GM19193 (cell line): ENCODE measurements around the gene TMEM38A.

Experiments
- POLR2A ChIP-seq: IDR thresholded peaks from 4 replicates; pipeline ENCODE4 v1.6.1; 2011; ENCODE audit not compliant: insufficient read depth, insufficient read length; ENCODE audit errors: extremely low read depth

TMEM38A gene

GRCh38 chr19:16660763-16661479 is at the start of gene TMEM38A:
Gene TMEM38A (plus strand): TSS chr19:16661139. CDS start chr19:16661218, 79 bp downstream.
- TF ChIP-seq POLR2A = peak; percentile 50

- TF ChIP-seq POLR2A = no peak
Observed at GRCh38 chr19:16612636-16613035, 48.3 kb upstream of the TMEM38A start.

DNA sequence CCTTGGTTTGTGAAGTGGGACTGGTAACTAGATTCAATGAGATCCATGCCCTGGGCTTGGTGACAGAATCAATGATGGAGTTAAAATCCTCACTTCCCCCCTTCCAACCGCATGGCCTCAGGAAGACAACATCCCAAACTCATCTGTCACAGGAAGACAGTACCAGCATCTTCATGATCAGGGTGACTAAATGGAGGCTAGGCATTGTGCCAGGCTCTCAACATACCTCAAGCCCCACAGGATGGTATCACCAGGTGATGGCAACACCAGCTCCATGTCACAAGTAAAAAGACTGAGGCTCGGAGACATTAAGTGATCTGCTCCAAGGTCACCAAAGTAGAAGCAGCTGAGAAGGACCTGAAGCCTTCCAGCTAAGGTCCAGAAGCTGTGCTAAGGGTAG is 47.1 kb upstream of the TMEM38A start:
- no peak for TF ChIP-seq POLR2A

GRCh38 chr19:16614941-16615340 is 46.0 kb upstream of the TMEM38A start:
- no peak for TF ChIP-seq POLR2A

DNA sequence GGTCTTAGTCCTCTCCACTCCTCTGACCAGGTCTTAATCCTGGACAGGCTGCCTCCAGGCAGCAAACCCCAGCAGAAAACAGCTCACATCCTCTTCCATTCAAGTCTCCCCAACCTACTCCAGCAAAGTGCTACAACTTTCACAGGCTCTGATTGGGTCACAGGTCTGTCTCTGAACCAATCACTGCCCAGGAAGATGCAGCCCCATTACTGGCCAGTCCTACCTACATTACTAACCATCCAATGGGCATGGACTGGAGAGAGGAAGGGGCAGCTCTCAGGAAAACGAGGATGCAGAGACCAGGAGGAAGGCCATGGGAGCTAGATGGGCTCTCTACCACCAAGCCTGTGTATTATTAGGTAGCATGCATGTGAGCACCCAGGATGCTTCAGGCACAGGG is 45.1 kb upstream of the TMEM38A start:
- no peak for TF ChIP-seq POLR2A

DNA sequence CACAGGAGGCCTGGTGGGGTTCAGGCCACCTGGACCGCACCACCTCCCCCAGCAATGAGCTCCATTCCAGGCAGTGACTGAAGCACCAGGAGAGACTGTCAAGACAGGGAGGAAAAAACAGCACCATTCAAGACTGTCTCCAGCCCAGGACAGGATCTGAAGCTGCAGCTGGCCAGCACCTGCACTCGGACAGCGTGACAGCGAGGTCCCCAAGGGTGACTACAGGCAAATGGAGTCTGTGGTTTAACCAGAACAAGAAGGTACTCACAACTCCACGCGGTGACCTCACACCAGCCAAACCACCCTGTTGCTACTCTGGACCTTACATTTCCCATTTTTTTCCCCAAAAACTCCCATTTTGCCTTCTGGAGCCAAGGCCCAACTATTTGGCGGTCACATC is 42.7 kb upstream of the TMEM38A start:
- no peak for TF ChIP-seq POLR2A

- no peak for TF ChIP-seq POLR2A
Observed at GRCh38 chr19:16619457-16619856, 41.5 kb upstream of the TMEM38A start.

DNA sequence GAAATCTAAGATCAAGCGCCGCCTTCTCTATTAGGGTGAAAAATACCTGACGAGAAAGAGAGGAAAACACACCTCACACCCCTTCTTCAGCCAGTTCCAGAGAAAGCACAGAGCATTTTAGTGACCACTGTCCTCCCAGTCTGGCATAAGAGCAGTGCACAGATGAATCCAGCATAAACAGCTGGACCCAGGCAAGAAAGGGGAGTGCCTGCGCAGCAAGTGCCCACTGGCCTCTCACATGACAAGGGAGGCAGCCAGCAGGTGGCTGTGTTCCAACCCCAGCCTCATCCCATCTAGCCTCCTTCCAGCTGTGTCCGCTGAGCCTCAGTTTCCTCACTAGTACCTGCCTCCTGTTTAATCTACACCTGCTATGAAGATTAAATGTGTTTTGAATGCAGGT is 40.9 kb upstream of the TMEM38A start:
- TF ChIP-seq POLR2A = no peak

- TF ChIP-seq POLR2A = no peak
Observed at GRCh38 chr19:16620584-16620983, 40.4 kb upstream of the TMEM38A start.

GRCh38 chr19:16621165-16621800 is 39.7 kb upstream of the TMEM38A start:
- no peak for TF ChIP-seq POLR2A

DNA sequence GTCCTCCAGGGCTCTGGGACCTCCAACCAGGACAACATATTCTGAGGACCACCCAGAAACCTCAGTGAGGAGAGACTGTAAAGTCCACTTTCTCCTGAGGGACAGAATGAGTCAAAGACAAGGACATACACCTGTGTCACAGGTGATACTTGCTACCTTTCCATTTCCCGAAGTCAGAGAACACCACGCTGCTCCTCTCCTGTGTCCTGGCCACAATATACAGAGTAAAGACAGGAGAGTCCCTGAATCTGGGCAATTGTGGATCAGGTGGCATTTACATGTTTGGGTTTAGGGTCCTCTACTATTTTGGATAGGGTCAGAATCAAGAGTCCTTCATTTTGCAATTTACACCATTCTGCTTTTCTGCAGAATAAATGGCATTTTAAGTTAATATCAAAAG is 37.9 kb upstream of the TMEM38A start:
- no peak for TF ChIP-seq POLR2A

DNA sequence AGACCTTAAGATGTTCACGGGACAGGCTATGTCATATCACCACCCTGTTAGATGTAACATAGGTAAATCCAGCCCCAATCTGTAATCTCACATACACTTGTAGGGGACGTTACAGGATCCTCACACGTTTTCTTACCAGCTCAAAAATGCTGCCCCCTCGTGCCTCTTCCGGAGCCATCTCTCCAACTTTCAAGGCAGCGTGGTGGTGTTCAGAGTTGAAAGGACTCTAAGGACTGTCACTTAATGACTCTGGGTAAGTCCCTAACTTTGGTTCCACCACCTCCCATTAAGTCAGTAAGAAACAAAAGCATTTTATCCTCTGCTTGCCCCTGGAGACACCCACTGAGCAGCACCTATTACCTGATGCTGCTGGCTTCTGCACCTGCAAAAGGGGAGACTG is 37.4 kb upstream of the TMEM38A start:
- no peak for TF ChIP-seq POLR2A

- no peak for TF ChIP-seq POLR2A
Observed at GRCh38 chr19:16624236-16624635, 36.7 kb upstream of the TMEM38A start.

DNA sequence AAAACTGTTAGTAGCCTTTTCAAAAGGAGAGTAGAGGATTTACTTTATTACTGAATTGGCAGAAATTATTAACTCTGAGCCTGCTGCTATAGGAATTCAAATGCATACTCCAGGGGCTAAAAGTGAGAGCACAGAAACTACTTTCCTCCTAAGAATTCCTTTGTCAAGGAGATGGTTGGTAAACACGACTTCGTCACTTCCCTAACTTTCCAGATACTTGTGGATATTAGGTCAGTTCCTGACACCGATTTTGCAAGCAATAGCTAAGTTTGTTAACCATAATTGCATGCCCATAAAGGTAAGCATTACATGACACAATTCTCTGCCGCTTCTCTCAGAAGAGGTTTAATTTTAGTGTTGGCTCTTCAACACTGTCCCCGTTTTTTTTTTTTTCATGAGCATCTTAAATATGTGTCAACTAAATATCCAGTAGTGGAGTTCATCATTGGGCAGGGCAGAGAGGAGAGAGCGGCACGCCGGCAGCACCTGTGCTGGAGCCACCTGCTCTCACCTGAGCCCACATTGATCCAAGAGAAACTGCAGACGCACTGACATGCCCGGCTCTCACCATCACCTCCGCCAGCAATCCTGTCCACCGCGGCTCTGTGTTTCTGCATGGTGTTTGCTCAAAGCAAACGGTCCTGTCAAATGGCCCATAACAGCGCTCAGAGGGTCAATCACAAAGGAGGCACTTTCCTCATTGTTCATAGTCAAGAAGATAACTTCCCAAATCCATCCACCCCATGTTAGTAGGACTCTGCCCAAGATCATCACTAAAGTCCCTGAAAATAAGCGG is 35.6 kb upstream of the TMEM38A start:
- TF ChIP-seq POLR2A = no peak

GRCh38 chr19:16626796-16627192 is 34.1 kb upstream of the TMEM38A start:
- no peak for TF ChIP-seq POLR2A
